SH-SY5Y (cell line): ENCODE measurements around the gene MRI1.

Source experiments
- GATA2 ChIP-seq: IDR thresholded peaks from 2 replicates; pipeline ENCODE4 v1.6.1; 2011; ENCODE audit warnings: mild to moderate bottlenecking, low read depth, low read length
- GATA3 ChIP-seq: IDR thresholded peaks from 2 replicates; pipeline ENCODE4 v1.6.1; 2011; ENCODE audit warnings: low read depth, mild to moderate bottlenecking, low read length, moderate library complexity

The MRI1 gene

GRCh38 chr19:13774217-13775191 is 10.2 kb downstream of the MRI1 start, which contains the start of gene C19orf53:
C19orf53 (plus strand) TSS chr19:13774456; CDS start chr19:13774478, 22 bp downstream.
- TF ChIP-seq GATA3: no peak
- TF ChIP-seq GATA2: no peak

DNA sequence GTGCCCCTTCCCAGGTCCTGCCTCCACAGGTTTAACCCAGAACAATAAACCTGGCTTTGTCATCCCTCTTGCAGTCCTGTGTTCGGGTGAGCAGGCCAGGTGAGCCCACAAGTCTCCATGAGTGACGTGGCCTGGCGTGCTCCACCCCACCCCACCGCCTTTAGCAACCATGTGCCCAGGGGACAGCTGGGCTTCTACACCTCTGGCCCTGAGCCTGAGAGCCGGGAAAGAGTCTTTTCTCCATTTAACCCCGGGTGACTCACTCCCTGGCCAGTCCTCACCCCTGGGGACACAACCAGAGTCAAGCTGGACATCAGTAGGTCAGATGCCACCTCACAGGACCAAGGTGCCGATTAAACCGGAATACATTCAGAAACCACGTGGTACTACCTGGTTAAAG is 14.1 kb downstream of the MRI1 start:
- TF ChIP-seq GATA2 (no peak), GATA3 (no peak)

- no peak for TF ChIP-seq GATA2
- TF ChIP-seq GATA3: no peak
Observed at GRCh38 chr19:13778847-13779246, 14.5 kb downstream of the MRI1 start.

GRCh38 chr19:13781547-13781946 is 17.2 kb downstream of the MRI1 start:
- TF ChIP-seq GATA3 (no peak), GATA2 (no peak)

- no peak for TF ChIP-seq GATA3
- no peak for TF ChIP-seq GATA2
Observed at GRCh38 chr19:13782537-13782936, 18.2 kb downstream of the MRI1 start.

GRCh38 chr19:13783565-13784500 is 19.5 kb downstream of the MRI1 start:
- no peak for TF ChIP-seq GATA3
- TF ChIP-seq GATA2: no peak

GRCh38 chr19:13784731-13785452 is 20.6 kb downstream of the MRI1 start:
- TF ChIP-seq GATA2 (no peak), GATA3 (no peak)

- TF ChIP-seq GATA3 (no peak), GATA2 (no peak)
Observed at GRCh38 chr19:13788991-13789390, 24.7 kb downstream of the MRI1 start.

DNA sequence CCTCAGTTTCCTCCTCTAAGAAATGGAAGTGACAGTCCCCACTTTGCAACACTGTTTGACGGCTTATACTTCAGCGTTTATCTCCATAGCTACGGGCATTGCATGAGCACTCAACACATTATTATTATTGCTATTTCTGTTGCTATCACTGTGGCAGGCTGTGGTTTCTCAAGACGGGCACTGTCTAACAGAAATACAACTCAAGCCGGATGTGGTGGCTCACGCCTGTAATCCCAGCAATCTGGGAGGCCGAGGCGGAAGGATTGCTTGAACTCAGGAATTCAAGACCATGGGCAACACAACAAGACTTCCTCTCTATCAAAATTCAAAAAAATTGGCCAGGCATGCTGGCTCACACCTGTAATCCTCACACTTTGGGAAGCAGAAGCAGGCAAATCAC is 26.0 kb downstream of the MRI1 start:
- TF ChIP-seq GATA3 (no peak), GATA2 (no peak)

DNA sequence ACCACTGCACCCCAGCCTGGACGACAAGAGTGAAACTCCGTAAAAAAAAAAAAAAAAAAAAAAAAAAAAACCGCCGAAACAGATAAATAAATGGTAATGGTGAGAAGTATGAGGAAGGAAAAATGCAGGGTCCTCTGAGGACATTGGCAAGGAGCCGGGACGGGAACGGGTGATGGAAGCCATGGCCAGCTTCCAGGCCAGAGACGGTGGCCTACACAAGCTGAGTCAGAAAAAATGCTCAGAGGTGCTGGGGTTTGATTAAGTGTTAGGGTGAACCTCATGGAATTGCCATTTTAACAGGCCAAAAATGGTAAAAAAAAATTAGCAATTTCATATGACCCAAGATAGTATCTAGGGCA is 30.1 kb downstream of the MRI1 start:
- no peak for TF ChIP-seq GATA3

- no peak for TF ChIP-seq GATA3
- TF ChIP-seq GATA2: peak; percentile 64
Observed at GRCh38 chr19:13794757-13795589, 30.7 kb downstream of the MRI1 start, which contains the start of gene ZSWIM4. ZSWIM4 (plus strand) TSS chr19:13795443; CDS start chr19:13795649, 206 bp downstream.

GRCh38 chr19:13795595-13796300 is 31.4 kb downstream of the MRI1 start:
- TF ChIP-seq GATA2: no peak
- no peak for TF ChIP-seq GATA3
